Liver (tissue), 9 donors: Measurements from ENCODE around the gene OTOGL. TPM values are rescaled to one million over a fixed set of nuclear protein-coding genes. Genes with fewer than 3 reads are reported as not detected.
A peak's percentile ranks its signal among the peaks of the same experiment; 100 is the strongest.

Source experiments
- DNase-seq: peaks from one replicate; pipeline ENCODE4 v3.0.0-alpha.2; 2017; ENCODE audit warnings: low spot score
- H3K27ac ChIP-seq, 2 donors: one replicate each; pipeline ENCODE4 v1.7.0; 2013; ENCODE audit warnings: inconsistent platforms in 2 of 2, low read length in 2 of 2, control low read depth in 1 of 2, low read depth in 1 of 2, mild to moderate bottlenecking in 1 of 2
- H3K27me3 ChIP-seq, 4 donors: one replicate each; pipeline versions ENCODE4 v1.6.1 to v1.7.0; 2013; ENCODE audit warnings: low read length in 3 of 4, inconsistent platforms in 1 of 4, mild to moderate bottlenecking in 1 of 4, moderate library complexity in 1 of 4; ENCODE audit not compliant: control insufficient read depth in 4 of 4, insufficient read depth in 4 of 4
- H3K36me3 ChIP-seq, 4 donors: one replicate each; pipeline versions ENCODE4 v1.6.1 to v1.7.0; 2013; ENCODE audit warnings: low read length in 3 of 4, mild to moderate bottlenecking in 3 of 4, low read depth in 1 of 4, moderate library complexity in 1 of 4; ENCODE audit not compliant: control insufficient read depth in 4 of 4, insufficient read depth in 3 of 4
- H3K4me1 ChIP-seq, 4 donors: one replicate each; pipeline versions ENCODE4 v1.6.1 to v1.7.0; 2013; ENCODE audit warnings: low read length in 3 of 4, mild to moderate bottlenecking in 3 of 4, moderate library complexity in 1 of 4; ENCODE audit not compliant: control insufficient read depth in 4 of 4, insufficient read depth in 4 of 4
- H3K4me3 ChIP-seq, 3 donors: one replicate each; pipeline versions ENCODE4 v1.6.1 to v1.7.0; 2013; ENCODE audit warnings: low read length in 3 of 3, control low read depth in 1 of 3, low read depth in 1 of 3, mild to moderate bottlenecking in 1 of 3
- H3K9ac ChIP-seq, 2 donors: one replicate each; pipeline ENCODE4 v1.7.0; 2013; ENCODE audit warnings: low read length in 2 of 2, mild to moderate bottlenecking in 2 of 2, moderate library complexity in 2 of 2, control low read depth in 1 of 2, low read depth in 1 of 2
- H3K9me3 ChIP-seq, 4 donors: one replicate each; pipeline versions ENCODE4 v1.6.1 to v1.7.0; 2013; ENCODE audit warnings: low read length in 3 of 4; ENCODE audit not compliant: control insufficient read depth in 4 of 4
- FOXA1 ChIP-seq: IDR thresholded peaks from 2 replicates; pipeline ENCODE4 v1.6.1; 2016; ENCODE audit warnings: antibody characterized with exemption
- HNF4A ChIP-seq, 2 donors: conservative IDR thresholded peaks; 2 replicates each; pipeline ENCODE4 v1.6.1; 2016; ENCODE audit warnings: antibody characterized with exemption in 2 of 2, mild to moderate bottlenecking in 2 of 2
- HNF4G ChIP-seq: IDR thresholded peaks from 2 replicates; pipeline ENCODE4 v1.6.1; 2016; ENCODE audit warnings: antibody characterized with exemption
- JUND ChIP-seq, 2 donors: IDR thresholded peaks; 2 replicates each; pipeline ENCODE4 v1.6.1; 2016; ENCODE audit warnings: antibody characterized with exemption in 2 of 2
- NR2F2 ChIP-seq: IDR thresholded peaks from 2 replicates; pipeline ENCODE4 v1.6.1; 2016; ENCODE audit warnings: antibody characterized with exemption
- RAD21 ChIP-seq, 2 donors: IDR thresholded peaks; 2 replicates each; pipeline ENCODE4 v1.6.1; 2016; ENCODE audit warnings: antibody characterized with exemption in 2 of 2, mild to moderate bottlenecking in 2 of 2
- SP1 ChIP-seq: IDR thresholded peaks from 2 replicates; pipeline ENCODE4 v1.6.1; 2018; ENCODE audit warnings: antibody characterized with exemption, mild to moderate bottlenecking
- TAF1 ChIP-seq: conservative IDR thresholded peaks from 2 replicates; pipeline ENCODE4 v1.6.1; 2016; ENCODE audit warnings: antibody characterized with exemption, mild to moderate bottlenecking
- WGBS: extraction: QIAGEN DNeasy Blood & Tissue Kit; methylation state at CpG from one replicate; pipeline ENCODE4 v1.1.7; 2013; 5-methylcytosine and 5-hydroxymethylcytosine counted together
- polyA plus RNA-seq, 2 donors: library from polyadenylated mRNA; stranded (reverse) in 1 of 2; unstranded in 1 of 2; fragments of 200-250 nt in 1 of 2; fragments of >200 nt in 1 of 2; fragmentation: Nextera tagmentation in 1 of 2; extraction: Ambion mirVana in 1 of 2; gene quantifications; one replicate each; pipeline versions ENCODE4 v1.2.1 to v1.2.3, GENCODE V29; 2013 to 2015
- total RNA-seq, 2 donors: library from RNA; depleted of rRNA; stranded (reverse); fragments of >200 nt; gene quantifications; one replicate each; pipeline ENCODE4 v1.2.3, GENCODE V29; 2014
- TF ChIP-seq, protein P1 (sequence below): IDR thresholded peaks from 2 replicates; pipeline ENCODE4 v1.6.1; 2016; ENCODE audit warnings: antibody characterized with exemption
- TF ChIP-seq, protein P2 (sequence below): IDR thresholded peaks from 2 replicates; pipeline ENCODE4 v1.6.1; 2016; ENCODE audit warnings: antibody characterized with exemption
- TF ChIP-seq, protein P3 (sequence below): IDR thresholded peaks from 2 replicates; pipeline ENCODE4 v1.6.1; 2016; ENCODE audit warnings: antibody characterized with exemption, mild to moderate bottlenecking
- donor health status: healthy.
- donor health status: healthy.
- donor health status: healthy.
- donor health status: healthy.
- donor health status: healthy.

OTOGL gene
- total and polyA plus RNA-seq, 4 donors, result 0.01 to 0.09 (median 0.08) TPM; not detected in 1

DNA sequence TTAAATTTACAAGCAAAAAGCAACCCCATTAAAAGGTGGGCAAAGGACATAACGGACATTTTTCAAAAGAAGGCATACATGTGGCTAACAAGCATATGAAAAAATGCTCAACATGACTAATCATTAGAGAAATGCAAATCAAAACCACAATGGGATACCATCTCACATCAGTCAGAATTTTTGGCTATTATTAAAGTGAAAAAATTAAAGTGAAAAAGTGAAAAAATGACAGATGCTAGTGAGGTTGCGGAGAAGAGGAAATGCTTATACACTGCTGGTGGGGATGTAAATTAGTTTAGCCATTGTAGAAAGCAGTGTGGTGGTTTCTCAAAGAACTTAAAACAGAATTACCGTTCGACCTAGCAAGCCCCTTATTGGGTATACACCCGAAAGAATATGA is 7.9 kb downstream of the OTOGL start (continued):
- TF ChIP-seq, protein P1, sequence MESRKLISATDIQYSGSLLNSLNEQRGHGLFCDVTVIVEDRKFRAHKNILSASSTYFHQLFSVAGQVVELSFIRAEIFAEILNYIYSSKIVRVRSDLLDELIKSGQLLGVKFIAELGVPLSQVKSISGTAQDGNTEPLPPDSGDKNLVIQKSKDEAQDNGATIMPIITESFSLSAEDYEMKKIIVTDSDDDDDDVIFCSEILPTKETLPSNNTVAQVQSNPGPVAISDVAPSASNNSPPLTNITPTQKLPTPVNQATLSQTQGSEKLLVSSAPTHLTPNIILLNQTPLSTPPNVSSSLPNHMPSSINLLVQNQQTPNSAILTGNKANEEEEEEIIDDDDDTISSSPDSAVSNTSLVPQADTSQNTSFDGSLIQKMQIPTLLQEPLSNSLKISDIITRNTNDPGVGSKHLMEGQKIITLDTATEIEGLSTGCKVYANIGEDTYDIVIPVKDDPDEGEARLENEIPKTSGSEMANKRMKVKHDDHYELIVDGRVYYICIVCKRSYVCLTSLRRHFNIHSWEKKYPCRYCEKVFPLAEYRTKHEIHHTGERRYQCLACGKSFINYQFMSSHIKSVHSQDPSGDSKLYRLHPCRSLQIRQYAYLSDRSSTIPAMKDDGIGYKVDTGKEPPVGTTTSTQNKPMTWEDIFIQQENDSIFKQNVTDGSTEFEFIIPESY, result no peak
- TF ChIP-seq HNF4G, result no peak
- TF ChIP-seq JUND (IDR thresholded peaks at IDR 0.05), result no peak
- no peak for TF ChIP-seq TAF1
- no peak for TF ChIP-seq HNF4A (conservative IDR thresholded peaks at IDR 0.05)
- TF ChIP-seq, protein P2, sequence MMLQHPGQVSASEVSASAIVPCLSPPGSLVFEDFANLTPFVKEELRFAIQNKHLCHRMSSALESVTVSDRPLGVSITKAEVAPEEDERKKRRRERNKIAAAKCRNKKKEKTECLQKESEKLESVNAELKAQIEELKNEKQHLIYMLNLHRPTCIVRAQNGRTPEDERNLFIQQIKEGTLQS, result no peak
- no peak for TF ChIP-seq RAD21 (IDR thresholded peaks at IDR 0.05)
- no peak for TF ChIP-seq SP1

DNA sequence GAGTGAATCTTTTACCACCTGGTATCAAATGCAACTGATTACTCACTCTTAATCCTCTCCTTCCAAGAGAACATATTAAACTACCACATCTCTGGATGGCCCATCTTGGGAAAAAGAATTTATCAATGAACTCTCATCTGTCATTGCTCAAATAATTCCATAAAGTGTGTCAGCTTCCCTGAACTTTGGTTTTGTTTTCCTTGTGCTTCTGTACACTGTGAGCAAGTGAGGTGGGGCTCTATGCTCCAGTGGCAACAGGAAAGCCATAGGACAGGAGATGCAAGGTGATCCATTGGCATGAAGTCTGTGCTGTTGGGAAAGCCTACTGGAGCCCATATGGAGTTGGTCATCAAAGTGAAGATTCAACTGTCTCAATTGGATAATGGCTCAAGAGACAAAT is 17.4 kb downstream of the OTOGL start:
- TF ChIP-seq SP1, result no peak
- TF ChIP-seq, protein P1, result no peak
- no peak for TF ChIP-seq HNF4G
- no peak for TF ChIP-seq JUND (IDR thresholded peaks at IDR 0.05)
- TF ChIP-seq FOXA1, result no peak
- TF ChIP-seq, protein P3, sequence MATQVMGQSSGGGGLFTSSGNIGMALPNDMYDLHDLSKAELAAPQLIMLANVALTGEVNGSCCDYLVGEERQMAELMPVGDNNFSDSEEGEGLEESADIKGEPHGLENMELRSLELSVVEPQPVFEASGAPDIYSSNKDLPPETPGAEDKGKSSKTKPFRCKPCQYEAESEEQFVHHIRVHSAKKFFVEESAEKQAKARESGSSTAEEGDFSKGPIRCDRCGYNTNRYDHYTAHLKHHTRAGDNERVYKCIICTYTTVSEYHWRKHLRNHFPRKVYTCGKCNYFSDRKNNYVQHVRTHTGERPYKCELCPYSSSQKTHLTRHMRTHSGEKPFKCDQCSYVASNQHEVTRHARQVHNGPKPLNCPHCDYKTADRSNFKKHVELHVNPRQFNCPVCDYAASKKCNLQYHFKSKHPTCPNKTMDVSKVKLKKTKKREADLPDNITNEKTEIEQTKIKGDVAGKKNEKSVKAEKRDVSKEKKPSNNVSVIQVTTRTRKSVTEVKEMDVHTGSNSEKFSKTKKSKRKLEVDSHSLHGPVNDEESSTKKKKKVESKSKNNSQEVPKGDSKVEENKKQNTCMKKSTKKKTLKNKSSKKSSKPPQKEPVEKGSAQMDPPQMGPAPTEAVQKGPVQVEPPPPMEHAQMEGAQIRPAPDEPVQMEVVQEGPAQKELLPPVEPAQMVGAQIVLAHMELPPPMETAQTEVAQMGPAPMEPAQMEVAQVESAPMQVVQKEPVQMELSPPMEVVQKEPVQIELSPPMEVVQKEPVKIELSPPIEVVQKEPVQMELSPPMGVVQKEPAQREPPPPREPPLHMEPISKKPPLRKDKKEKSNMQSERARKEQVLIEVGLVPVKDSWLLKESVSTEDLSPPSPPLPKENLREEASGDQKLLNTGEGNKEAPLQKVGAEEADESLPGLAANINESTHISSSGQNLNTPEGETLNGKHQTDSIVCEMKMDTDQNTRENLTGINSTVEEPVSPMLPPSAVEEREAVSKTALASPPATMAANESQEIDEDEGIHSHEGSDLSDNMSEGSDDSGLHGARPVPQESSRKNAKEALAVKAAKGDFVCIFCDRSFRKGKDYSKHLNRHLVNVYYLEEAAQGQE, result no peak
- no peak for TF ChIP-seq TAF1
- no peak for TF ChIP-seq RAD21 (IDR thresholded peaks at IDR 0.05)
- peaks cover 0 to 3% (median 0%) of the 10 kb centered on the region in 4 donors for H3K4me1 ChIP-seq
- H3K27ac ChIP-seq, result no peak overlapping the region
- H3K9me3 ChIP-seq, result no peaks in the 10 kb centered on the region
- no peak overlapping the region for H3K9ac ChIP-seq
- DNase-seq, result no peak
- no peaks in the 10 kb centered on the region for H3K36me3 ChIP-seq
- H3K27me3 ChIP-seq, result no peaks in the 10 kb centered on the region
- no peak overlapping the region for H3K4me3 ChIP-seq

DNA sequence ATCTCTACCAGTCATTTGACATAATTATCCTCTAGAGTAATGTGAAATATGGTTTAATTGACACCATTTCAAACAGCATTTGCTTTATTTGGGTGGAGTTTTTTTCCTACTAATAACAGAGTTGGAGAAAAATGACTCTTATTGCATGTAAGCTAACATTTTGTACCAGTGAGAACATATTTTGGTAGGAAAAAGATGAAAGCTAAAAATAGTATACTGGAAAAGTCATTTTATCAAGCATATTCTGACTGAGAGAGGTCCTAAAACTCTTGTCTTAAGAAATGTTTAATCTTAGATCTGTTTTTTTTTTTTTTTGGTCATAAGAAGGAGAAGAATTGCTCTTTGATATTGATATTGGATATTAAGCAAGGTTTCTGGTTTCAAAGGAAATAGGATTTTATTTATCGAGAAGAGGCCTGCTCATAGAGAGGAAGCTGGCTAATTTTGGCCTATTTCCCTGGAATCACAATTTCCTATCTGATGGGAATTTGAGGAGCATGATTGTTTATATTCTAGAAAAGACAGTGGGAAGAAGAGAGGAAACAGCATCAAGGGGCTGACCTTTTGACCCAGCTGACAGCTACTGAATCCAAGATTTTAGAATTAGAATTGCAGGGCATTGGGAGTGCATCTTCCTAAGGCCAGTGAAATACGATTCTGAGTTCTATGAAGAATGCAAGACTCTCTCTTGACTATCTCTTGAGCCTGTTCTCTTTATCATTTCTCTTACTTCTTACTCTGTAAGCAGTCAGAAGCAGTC is 19.4 kb downstream of the OTOGL start:
- 53% methylated on average over 2 of the region's 2 CpGs for WGBS
- Histone ChIP-seq H3K9me3 (no peaks in the 10 kb centered on the region), H3K27me3 (no peaks in the 10 kb centered on the region), H3K27ac (peak overlapping the region in 1 of 2 donors; percentile 30), H3K36me3 (no peaks in the 10 kb centered on the region), H3K9ac (no peak overlapping the region), H3K4me3 (no peak overlapping the region), H3K4me1 (peaks cover 0 to 3% (median 0%) of the 10 kb centered on the region in 4 donors)
- peak; percentile 90 for TF ChIP-seq NR2F2
- no peak for TF ChIP-seq TAF1
- no peak for DNase-seq
